GM18873 (cell line): ENCODE results near the gene TEP1.
"Not testable (repeated sequence)": the region's sequence is repeated elsewhere in the genome, so short reads cannot be mapped to it uniquely, and the experiment has no call there.

Source experiments
- ATAC-seq: cut with Tn5 transposase; IDR thresholded peaks from one replicate; pipeline ENCODE4 v1.9.1; 2021; ENCODE audit warnings: mild to moderate bottlenecking, moderate library complexity, moderate number of reproducible peaks; ENCODE audit not compliant: unreplicated experiment, low FRiP score

TEP1 gene

GRCh38 chr14:20346713-20347112 lies 66.6 kb downstream of the TEP1 start:
- ATAC-seq, result no peak

GRCh38 chr14:20345366-20345765 lies 67.9 kb downstream of the TEP1 start:
- no peak for ATAC-seq

GRCh38 chr14:20343862-20344220 lies 69.5 kb downstream of the TEP1 start:
- no peak for ATAC-seq

GRCh38 chr14:20343092-20343861 lies 70.0 kb downstream of the TEP1 start, which contains the start of gene PARP2:
TSS of gene PARP2 (plus strand) at chr14:20343635. CDS start at chr14:20343642, 7 bp downstream.
- peak; percentile 89 for ATAC-seq

GRCh38 chr14:20341646-20342045 lies 71.7 kb downstream of the TEP1 start:
- no peak for ATAC-seq

GRCh38 chr14:20341032-20341431 lies 72.3 kb downstream of the TEP1 start:
- not testable (repeated sequence) for ATAC-seq

GRCh38 chr14:20334017-20334416 lies 79.3 kb downstream of the TEP1 start:
- ATAC-seq, result no peak

GRCh38 chr14:20333494-20333841 lies 79.8 kb downstream of the TEP1 start:
- no peak for ATAC-seq

- peak; percentile 92 for ATAC-seq
Measured at GRCh38 chr14:20332788-20333493, 80.4 kb downstream of the TEP1 start, which contains the start of gene CCNB1IP1. TSS of gene CCNB1IP1 (minus strand) at chr14:20333279. CDS start at chr14:20316523, 16,756 bp downstream.

- ATAC-seq, result no peak
Measured at GRCh38 chr14:20332431-20332787, 80.9 kb downstream of the TEP1 start.

GRCh38 chr14:20331053-20331613 lies 82.2 kb downstream of the TEP1 start:
- no peak for ATAC-seq

GRCh38 chr14:20329355-20329754 lies 83.9 kb downstream of the TEP1 start:
- no peak for ATAC-seq

- no peak for ATAC-seq
Measured at GRCh38 chr14:20328705-20329104, 84.6 kb downstream of the TEP1 start.

- no peak for ATAC-seq
Measured at GRCh38 chr14:20327005-20327869, 86.1 kb downstream of the TEP1 start.

- ATAC-seq, result no peak
Measured at GRCh38 chr14:20317720-20318119, 95.6 kb downstream of the TEP1 start.
